HL-60 (cell line): ENCODE data around the gene SORCS2.

Experiments
- DNase-seq, 2 experiments: peaks; one replicate each; pipeline ENCODE4 v3.0.0-alpha.2; 2010 to 2020; ENCODE audit warnings: low read depth in 1 of 2, low spot score in 1 of 2
- H3K27ac ChIP-seq: fragments of 250-450 bp; sonication (Bioruptor Pico); replicated peaks from 2 replicates; pipeline ENCODE4 v1.5.1; 2020; ENCODE audit warnings: mild to moderate bottlenecking, moderate library complexity
- H3K27me3 ChIP-seq: fragments of 250-450 bp; sonication (Bioruptor Pico); 2 replicates; pipeline ENCODE4 v1.5.1; 2021; ENCODE audit warnings: mild to moderate bottlenecking, moderate library complexity; ENCODE audit not compliant: insufficient read depth, poor library complexity, severe bottlenecking
- H3K4me3 ChIP-seq: replicated peaks from 2 replicates; pipeline ENCODE4 v1.5.1; 2011; ENCODE audit warnings: mild to moderate bottlenecking, control low read depth, low read length; ENCODE audit not compliant: insufficient read depth
- GABPA ChIP-seq: IDR thresholded peaks from 2 replicates; pipeline ENCODE4 v1.6.1; 2012; ENCODE audit warnings: low read depth
- POLR2AphosphoS5 ChIP-seq: IDR thresholded peaks from 2 replicates; pipeline ENCODE4 v1.6.1; 2012; ENCODE audit warnings: low read depth
- SPI1 ChIP-seq: IDR thresholded peaks from 2 replicates; pipeline ENCODE4 v1.6.1; 2012; ENCODE audit warnings: low read depth, mild to moderate bottlenecking, borderline replicate concordance
- TF ChIP-seq, protein P1 (sequence below): IDR thresholded peaks from one replicate; pipeline ENCODE4 v1.5.1; 2011; ENCODE audit warnings: low read length, control low read depth, inconsistent platforms; ENCODE audit not compliant: insufficient read depth
- TF ChIP-seq, protein P2 (sequence below): IDR thresholded peaks from 2 replicates; pipeline ENCODE4 v1.6.1; 2012; ENCODE audit warnings: low read depth; ENCODE audit not compliant: insufficient replicate concordance

SORCS2 gene

GRCh38 chr4:7379186-7379585, 186.8 kb downstream of the SORCS2 start:
- no peak overlapping the region for H3K27ac ChIP-seq
- no peak for DNase-seq
- no peak overlapping the region for H3K4me3 ChIP-seq
- TF ChIP-seq, protein P1, sequence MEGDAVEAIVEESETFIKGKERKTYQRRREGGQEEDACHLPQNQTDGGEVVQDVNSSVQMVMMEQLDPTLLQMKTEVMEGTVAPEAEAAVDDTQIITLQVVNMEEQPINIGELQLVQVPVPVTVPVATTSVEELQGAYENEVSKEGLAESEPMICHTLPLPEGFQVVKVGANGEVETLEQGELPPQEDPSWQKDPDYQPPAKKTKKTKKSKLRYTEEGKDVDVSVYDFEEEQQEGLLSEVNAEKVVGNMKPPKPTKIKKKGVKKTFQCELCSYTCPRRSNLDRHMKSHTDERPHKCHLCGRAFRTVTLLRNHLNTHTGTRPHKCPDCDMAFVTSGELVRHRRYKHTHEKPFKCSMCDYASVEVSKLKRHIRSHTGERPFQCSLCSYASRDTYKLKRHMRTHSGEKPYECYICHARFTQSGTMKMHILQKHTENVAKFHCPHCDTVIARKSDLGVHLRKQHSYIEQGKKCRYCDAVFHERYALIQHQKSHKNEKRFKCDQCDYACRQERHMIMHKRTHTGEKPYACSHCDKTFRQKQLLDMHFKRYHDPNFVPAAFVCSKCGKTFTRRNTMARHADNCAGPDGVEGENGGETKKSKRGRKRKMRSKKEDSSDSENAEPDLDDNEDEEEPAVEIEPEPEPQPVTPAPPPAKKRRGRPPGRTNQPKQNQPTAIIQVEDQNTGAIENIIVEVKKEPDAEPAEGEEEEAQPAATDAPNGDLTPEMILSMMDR: no peak
- TF ChIP-seq, protein P2, sequence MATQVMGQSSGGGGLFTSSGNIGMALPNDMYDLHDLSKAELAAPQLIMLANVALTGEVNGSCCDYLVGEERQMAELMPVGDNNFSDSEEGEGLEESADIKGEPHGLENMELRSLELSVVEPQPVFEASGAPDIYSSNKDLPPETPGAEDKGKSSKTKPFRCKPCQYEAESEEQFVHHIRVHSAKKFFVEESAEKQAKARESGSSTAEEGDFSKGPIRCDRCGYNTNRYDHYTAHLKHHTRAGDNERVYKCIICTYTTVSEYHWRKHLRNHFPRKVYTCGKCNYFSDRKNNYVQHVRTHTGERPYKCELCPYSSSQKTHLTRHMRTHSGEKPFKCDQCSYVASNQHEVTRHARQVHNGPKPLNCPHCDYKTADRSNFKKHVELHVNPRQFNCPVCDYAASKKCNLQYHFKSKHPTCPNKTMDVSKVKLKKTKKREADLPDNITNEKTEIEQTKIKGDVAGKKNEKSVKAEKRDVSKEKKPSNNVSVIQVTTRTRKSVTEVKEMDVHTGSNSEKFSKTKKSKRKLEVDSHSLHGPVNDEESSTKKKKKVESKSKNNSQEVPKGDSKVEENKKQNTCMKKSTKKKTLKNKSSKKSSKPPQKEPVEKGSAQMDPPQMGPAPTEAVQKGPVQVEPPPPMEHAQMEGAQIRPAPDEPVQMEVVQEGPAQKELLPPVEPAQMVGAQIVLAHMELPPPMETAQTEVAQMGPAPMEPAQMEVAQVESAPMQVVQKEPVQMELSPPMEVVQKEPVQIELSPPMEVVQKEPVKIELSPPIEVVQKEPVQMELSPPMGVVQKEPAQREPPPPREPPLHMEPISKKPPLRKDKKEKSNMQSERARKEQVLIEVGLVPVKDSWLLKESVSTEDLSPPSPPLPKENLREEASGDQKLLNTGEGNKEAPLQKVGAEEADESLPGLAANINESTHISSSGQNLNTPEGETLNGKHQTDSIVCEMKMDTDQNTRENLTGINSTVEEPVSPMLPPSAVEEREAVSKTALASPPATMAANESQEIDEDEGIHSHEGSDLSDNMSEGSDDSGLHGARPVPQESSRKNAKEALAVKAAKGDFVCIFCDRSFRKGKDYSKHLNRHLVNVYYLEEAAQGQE: no peak
- TF ChIP-seq GABPA (no peak), SPI1 (no peak), POLR2AphosphoS5 (no peak)
- no peaks in the 10 kb centered on the region for H3K27me3 ChIP-seq

- Histone ChIP-seq H3K4me3 (no peak overlapping the region), H3K27me3 (no peaks in the 10 kb centered on the region), H3K27ac (no peak overlapping the region)
- DNase-seq: no peak
- TF ChIP-seq POLR2AphosphoS5 (no peak), SPI1 (no peak), GABPA (no peak)
- TF ChIP-seq, protein P2: no peak
- TF ChIP-seq, protein P1: no peak
Measured at GRCh38 chr4:7379719-7380118, 187.4 kb downstream of the SORCS2 start.

- no peak overlapping the region for H3K4me3 ChIP-seq
- DNase-seq: no peak
- H3K27me3 ChIP-seq: no peaks in the 10 kb centered on the region
- no peak for TF ChIP-seq POLR2AphosphoS5
- TF ChIP-seq, protein P2: no peak
- TF ChIP-seq, protein P1: no peak
- no peak for TF ChIP-seq SPI1
- TF ChIP-seq GABPA: no peak
- no peak overlapping the region for H3K27ac ChIP-seq
Measured at GRCh38 chr4:7381221-7381889, 189.0 kb downstream of the SORCS2 start.
